ENCODE measurements around the gene ARMC7.

- TF ChIP-seq, protein P1, sequence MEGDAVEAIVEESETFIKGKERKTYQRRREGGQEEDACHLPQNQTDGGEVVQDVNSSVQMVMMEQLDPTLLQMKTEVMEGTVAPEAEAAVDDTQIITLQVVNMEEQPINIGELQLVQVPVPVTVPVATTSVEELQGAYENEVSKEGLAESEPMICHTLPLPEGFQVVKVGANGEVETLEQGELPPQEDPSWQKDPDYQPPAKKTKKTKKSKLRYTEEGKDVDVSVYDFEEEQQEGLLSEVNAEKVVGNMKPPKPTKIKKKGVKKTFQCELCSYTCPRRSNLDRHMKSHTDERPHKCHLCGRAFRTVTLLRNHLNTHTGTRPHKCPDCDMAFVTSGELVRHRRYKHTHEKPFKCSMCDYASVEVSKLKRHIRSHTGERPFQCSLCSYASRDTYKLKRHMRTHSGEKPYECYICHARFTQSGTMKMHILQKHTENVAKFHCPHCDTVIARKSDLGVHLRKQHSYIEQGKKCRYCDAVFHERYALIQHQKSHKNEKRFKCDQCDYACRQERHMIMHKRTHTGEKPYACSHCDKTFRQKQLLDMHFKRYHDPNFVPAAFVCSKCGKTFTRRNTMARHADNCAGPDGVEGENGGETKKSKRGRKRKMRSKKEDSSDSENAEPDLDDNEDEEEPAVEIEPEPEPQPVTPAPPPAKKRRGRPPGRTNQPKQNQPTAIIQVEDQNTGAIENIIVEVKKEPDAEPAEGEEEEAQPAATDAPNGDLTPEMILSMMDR (IDR thresholded peaks at IDR 0.05), result peak in 4 of 6 experiments; percentile 19 to 66 (median 54)
- no peak for TF ChIP-seq POLR2A (IDR thresholded peaks at IDR 0.05)
Measured at GRCh38 chr17:75069783-75070182, 40.0 kb upstream of the ARMC7 start.

All from Peyer's patch (tissue), 4 donors.